ENCODE results near the gene DLGAP1. TPM values are rescaled to one million over a fixed set of nuclear protein-coding genes. Genes with fewer than 3 reads are reported as not detected.

Gene DLGAP1
- total and polyA plus RNA-seq, 2 of the 8 experiments (the other 6 are each of a cell fraction or from before 2014, with no cell fraction given), result 11.8 to 16.9 TPM

- Histone ChIP-seq H3K9ac (replicated peaks in 1 of 4; ENCODE audit: extremely low read depth in 1 of 4, low read depth in 3 of 4, low read length in 3 of 4) (no peak overlapping the region; a peak in 1 of 7 replicates), H3K4me3 (ENCODE audit: extremely low read depth in 1 of 4, insufficient read depth in 2 of 4, low read depth in 3 of 4, low read length in 4 of 4) (peak overlapping the region in 2 of 4 experiments; percentile 27 to 45; a peak in 3 of 8 replicates), H2AFZ (ENCODE audit: low read length) (no peak overlapping the region)
- TF ChIP-seq ASH2L (IDR thresholded peaks at IDR 0.05; ENCODE audit: low read length) (peak; percentile 65), ATF2 (IDR thresholded peaks at IDR 0.05; ENCODE audit: low read length) (no peak), RAD21 (IDR thresholded peaks at IDR 0.05 in 1 of 2, conservative IDR thresholded peaks at IDR 0.05 in 1 of 2; ENCODE audit: low read depth in 2 of 2, low read length in 2 of 2) (peak; percentile 96 to 98), HDAC2 (IDR thresholded peaks at IDR 0.05; ENCODE audit: borderline replicate concordance in 1 of 2, low read depth in 2 of 2, low read length in 2 of 2) (no peak), TAF1 (IDR thresholded peaks at IDR 0.05; ENCODE audit: low read depth, low read length) (0 out of 2 replicates have a peak, but pooled peaks have one; percentile 46), MAFK (IDR thresholded peaks at IDR 0.05; ENCODE audit: low read depth, low read length) (peak; percentile 4; the same call in 1 of the 2 replicates), EGR1 (IDR thresholded peaks at IDR 0.05; ENCODE audit: borderline replicate concordance, low read depth, low read length) (no peak), BCL11A (IDR thresholded peaks at IDR 0.05; ENCODE audit: low read depth in 2 of 2, low read length in 2 of 2) (no peak)
Observed at GRCh38 chr18:3665780-3666525, 789.2 kb downstream of the DLGAP1 start.

More at GRCh38 chr18:3665780-3666525, 789.2 kb downstream of the DLGAP1 start:
- Histone ChIP-seq H2BK15ac (ENCODE audit: low read length) (no peak overlapping the region), H2BK20ac (ENCODE audit: low read length) (peak overlapping the region; percentile 14; the same call in 1 of the 2 replicates), H3K23me2 (ENCODE audit: low read depth, low read length) (no peaks in the 10 kb centered on the region), H2BK12ac (ENCODE audit: low read depth, low read length) (no peak overlapping the region), H4K91ac (replicated peaks; ENCODE audit: insufficient read length, low read length) (no peak overlapping the region), H3K18ac (ENCODE audit: extremely low read depth, low read length) (no peak overlapping the region; the same call in 1 of the 2 replicates), H3K79me2 (ENCODE audit: control insufficient read depth in 1 of 2, insufficient read depth in 2 of 2, low read length in 2 of 2) (no peaks in the 10 kb centered on the region), H3K79me1 (ENCODE audit: low read depth, low read length) (no peaks in the 10 kb centered on the region), H4K20me1 (replicated peaks in 1 of 2; ENCODE audit: control insufficient read depth in 1 of 2, insufficient read depth in 2 of 2, low read length in 2 of 2) (no peaks in the 10 kb centered on the region), H4K5ac (ENCODE audit: insufficient read length, low read depth, low read length) (peak overlapping the region; percentile 4), H3K4me2 (ENCODE audit: insufficient read depth in 1 of 2, low read depth in 2 of 2, low read length in 2 of 2) (peak overlapping the region; percentile 10 to 56; a peak in 3 of 4 replicates), H3K14ac (ENCODE audit: insufficient read length) (no peak overlapping the region), H3K4me1 (replicated peaks in 1 of 4; ENCODE audit: control insufficient read depth in 3 of 4, insufficient read depth in 4 of 4, low read length in 3 of 4) (peaks cover 3 to 13% (median 9%) of the 10 kb centered on the region in 4 experiments; a peak in 6 of 7 replicates), H3K27me3 (replicated peaks in 1 of 4; ENCODE audit: control insufficient read depth in 3 of 4, extremely low read depth in 1 of 4, insufficient read depth in 3 of 4, low read length in 3 of 4) (no peaks in the 10 kb centered on the region), H2AK5ac (ENCODE audit: low read depth, low read length) (no peak overlapping the region), H2BK5ac (ENCODE audit: low read depth, low read length) (peak overlapping the region; percentile 16; the same call in 1 of the 2 replicates), H3K9me3 (ENCODE audit: insufficient read depth in 2 of 2, low read depth in 1 of 2, low read length in 1 of 2) (peaks cover 4 to 8% of the 10 kb centered on the region in 2 experiments; a peak in 2 of 4 replicates), H3K23ac (ENCODE audit: insufficient read length) (no peak overlapping the region), H4K8ac (ENCODE audit: extremely low read depth, insufficient read depth, low read length) (no peak overlapping the region), H2BK120ac (replicated peaks; ENCODE audit: low read depth, low read length) (no peak overlapping the region), H3K56ac (replicated peaks; ENCODE audit: insufficient read length, low read depth, low read length) (peak overlapping the region; percentile 60), H3K27ac (ENCODE audit: low read depth, low read length) (no peak overlapping the region; the same call in 1 of the 2 replicates), H3K4ac (replicated peaks; ENCODE audit: insufficient read length, low read depth, low read length) (no peak overlapping the region), H3K36me3 (ENCODE audit: control insufficient read depth in 2 of 4, insufficient read depth in 4 of 4, low read length in 3 of 4) (peaks cover 0 to 7% (median 0%) of the 10 kb centered on the region in 4 experiments; a peak in 2 of 8 replicates)
- CTCF ChIA-PET (ENCODE audit: partially characterized antibody), result interaction anchor here (0.6 to 5.7 kb wide), 83 partner anchors 11 to 632 kb away, joined by 3 to 66 read pairs (median 5); no protein-coding TSS in a partner anchor
- 7% methylated on average over 20 of the region's 20 CpGs; no CpG with 5 or more reads in 1 of the 2 experiments for WGBS, 2 experiments (ENCODE audit: extremely low coverage in 1 of 2, insufficient coverage in 1 of 2, insufficient read length in 1 of 2, insufficient replicate concordance in 2 of 2, low coverage in 1 of 2, low lambda C conversion rate in 2 of 2, missing lambda C conversion rate in 1 of 2)
- FAIRE-seq (peak; percentile 99), DNase-seq (ENCODE audit: low read depth in 1 of 2, low spot score in 2 of 2) (peak; percentile 81 to 86)
- POLR2A ChIA-PET (ENCODE audit: partially characterized antibody), result interaction anchor here (0.6 to 3.5 kb wide), 21 partner anchors 10 to 382 kb away, joined by 3 to 37 read pairs (median 5); no protein-coding TSS in a partner anchor
